PC-3 (cell line): Measurements from ENCODE around the gene GP1BA.

Experiments used
- CTCF ChIP-seq: fragments of 300-600 bp; sonication (generic); conservative IDR thresholded peaks from 2 replicates; pipeline ENCODE4 v1.5.1; 2017; ENCODE audit warnings: antibody characterized with exemption, low read depth, mild to moderate bottlenecking, low read length
- EZH2 ChIP-seq: fragments of 300-600 bp; sonication (generic); IDR thresholded peaks from one replicate; pipeline ENCODE4 v1.6.1; 2017; ENCODE audit warnings: antibody characterized with exemption, mild to moderate bottlenecking, low read length; ENCODE audit not compliant: unreplicated experiment
- EZH2phosphoT487 ChIP-seq: fragments of 300-600 bp; sonication (generic); IDR thresholded peaks from 2 replicates; pipeline ENCODE4 v1.6.1; 2018; ENCODE audit warnings: mild to moderate bottlenecking, antibody characterized with exemption, low read length, borderline replicate concordance

- no peak for TF ChIP-seq CTCF
- no peak for TF ChIP-seq EZH2phosphoT487
- TF ChIP-seq EZH2: no peak
Measured at GRCh38 chr17:4901108-4901647, 30.9 kb upstream of the GP1BA start.
